Measurements from ENCODE around the gene LIN9. TPM values are rescaled to one million over a fixed set of nuclear protein-coding genes. Genes with fewer than 3 reads are reported as not detected.

Gene LIN9
- total RNA-seq, 6 donors from 2014 or later: 1.00 to 6.2 (median 3.7) TPM

- Histone ChIP-seq H3K27me3 (no peaks in the 10 kb centered on the region), H3K27ac (no peak overlapping the region), H3K4me3 (no peak overlapping the region), H3K36me3 (no peaks in the 10 kb centered on the region), H3K4me1 (peaks cover 0 to 12% (median 4%) of the 10 kb centered on the region in 4 donors), H3K9me3 (no peaks in the 10 kb centered on the region)
- DNase-seq (no peak), ATAC-seq (ENCODE audit: low FRiP score in 2 of 2) (no peak)
- 65 to 72% methylated on average over 3 of the region's 3 CpGs for WGBS, 2 donors
- TF ChIP-seq POLR2A (IDR thresholded peaks at IDR 0.05): no peak
- TF ChIP-seq CTCF (IDR thresholded peaks at IDR 0.05): no peak
- TF ChIP-seq EP300 (IDR thresholded peaks at IDR 0.05): no peak
- no peak for TF ChIP-seq POLR2AphosphoS5 (IDR thresholded peaks at IDR 0.05)
Measured at GRCh38 chr1:226248796-226249195, 60.2 kb downstream of the LIN9 start.

DNA sequence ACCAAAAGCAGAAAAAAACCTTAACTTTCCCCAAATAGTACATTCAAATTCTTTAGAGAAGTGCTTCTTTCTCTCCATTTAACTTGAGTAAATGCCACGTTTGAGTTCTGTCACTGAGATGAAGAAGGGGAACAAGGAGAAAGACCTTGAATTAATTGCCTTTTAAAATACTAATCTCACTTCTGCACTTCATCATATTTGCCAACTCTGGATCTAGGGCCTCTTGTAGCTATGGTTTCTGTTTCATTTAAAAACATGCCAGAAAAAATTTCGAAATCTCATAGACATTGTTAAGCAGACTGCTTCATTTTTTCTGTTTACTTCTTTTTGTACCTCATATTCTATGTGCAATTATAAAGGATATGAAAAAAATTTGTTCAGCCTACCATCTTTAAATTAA lies 60.9 kb downstream of the LIN9 start:
- Histone ChIP-seq H3K27me3 (no peaks in the 10 kb centered on the region), H3K4me3 (no peak overlapping the region), H3K4me1 (peaks cover 0 to 12% (median 4%) of the 10 kb centered on the region in 4 donors), H3K36me3 (no peaks in the 10 kb centered on the region), H3K27ac (peak overlapping the region; percentile 26 to 61 (median 29)), H3K9me3 (no peaks in the 10 kb centered on the region)
- DNase-seq: no peak
- no peak for TF ChIP-seq POLR2AphosphoS5 (IDR thresholded peaks at IDR 0.05)
- TF ChIP-seq EP300 (IDR thresholded peaks at IDR 0.05): no peak
- TF ChIP-seq POLR2A (IDR thresholded peaks at IDR 0.05): no peak
- no peak for TF ChIP-seq CTCF (IDR thresholded peaks at IDR 0.05)
- WGBS, 2 donors: 36 to 40% methylated on average over 2 of the region's 2 CpGs
- peak in 1 of 2 donors; percentile 44 for ATAC-seq (ENCODE audit: low FRiP score in 2 of 2)

- ATAC-seq (ENCODE audit: low FRiP score in 2 of 2): no peak
- TF ChIP-seq POLR2A (IDR thresholded peaks at IDR 0.05): no peak
- TF ChIP-seq EP300 (IDR thresholded peaks at IDR 0.05): no peak
- no peak for TF ChIP-seq POLR2AphosphoS5 (IDR thresholded peaks at IDR 0.05)
- no peak for TF ChIP-seq CTCF (IDR thresholded peaks at IDR 0.05)
- peaks cover 0 to 11% (median 3%) of the 10 kb centered on the region in 4 donors for H3K36me3 ChIP-seq
Measured at GRCh38 chr1:226239421-226239820, 69.5 kb downstream of the LIN9 start.

DNA sequence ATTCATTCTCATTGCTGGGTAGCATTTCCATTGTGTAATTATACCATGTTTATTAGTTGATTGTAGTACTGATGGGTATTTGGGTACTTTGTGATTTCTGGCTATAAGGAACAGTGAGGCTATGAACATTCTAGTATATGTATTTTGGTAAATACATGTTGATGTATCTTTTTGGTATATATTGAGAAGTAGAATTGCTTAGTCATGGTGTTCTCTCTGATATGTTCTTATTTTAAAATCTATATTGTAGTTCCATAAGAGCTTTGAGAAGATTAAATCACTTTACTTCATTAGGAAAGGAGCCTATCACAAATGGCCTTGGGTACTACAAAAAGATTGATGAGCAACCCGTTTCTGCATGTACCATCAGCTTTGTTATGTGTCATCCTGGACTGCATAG lies 72.1 kb downstream of the LIN9 start:
- no peaks in the 10 kb centered on the region for H3K4me1 ChIP-seq
- H3K27me3 ChIP-seq: no peaks in the 10 kb centered on the region
- no peak for ATAC-seq (ENCODE audit: low FRiP score in 2 of 2)
- no peaks in the 10 kb centered on the region for H3K9me3 ChIP-seq
- no peak overlapping the region for H3K4me3 ChIP-seq
- peaks cover 0 to 11% (median 3%) of the 10 kb centered on the region in 4 donors for H3K36me3 ChIP-seq
- no peak for TF ChIP-seq CTCF (IDR thresholded peaks at IDR 0.05)
- no peak for TF ChIP-seq EP300 (IDR thresholded peaks at IDR 0.05)
- no peak for TF ChIP-seq POLR2A (IDR thresholded peaks at IDR 0.05)
- no peak for TF ChIP-seq POLR2AphosphoS5 (IDR thresholded peaks at IDR 0.05)
- WGBS, 2 donors: 87 to 89% methylated on average over 1 of the region's 1 CpG
- DNase-seq: no peak
- H3K27ac ChIP-seq: no peak overlapping the region

More at GRCh38 chr1:226239421-226239820, 69.5 kb downstream of the LIN9 start:
- 96% methylated on average over 3 of the region's 3 CpGs for WGBS, 2 donors
- DNase-seq: no peak
- Histone ChIP-seq H3K4me3 (no peak overlapping the region), H3K27me3 (no peaks in the 10 kb centered on the region), H3K27ac (no peak overlapping the region), H3K4me1 (no peaks in the 10 kb centered on the region), H3K9me3 (no peaks in the 10 kb centered on the region)

DNA sequence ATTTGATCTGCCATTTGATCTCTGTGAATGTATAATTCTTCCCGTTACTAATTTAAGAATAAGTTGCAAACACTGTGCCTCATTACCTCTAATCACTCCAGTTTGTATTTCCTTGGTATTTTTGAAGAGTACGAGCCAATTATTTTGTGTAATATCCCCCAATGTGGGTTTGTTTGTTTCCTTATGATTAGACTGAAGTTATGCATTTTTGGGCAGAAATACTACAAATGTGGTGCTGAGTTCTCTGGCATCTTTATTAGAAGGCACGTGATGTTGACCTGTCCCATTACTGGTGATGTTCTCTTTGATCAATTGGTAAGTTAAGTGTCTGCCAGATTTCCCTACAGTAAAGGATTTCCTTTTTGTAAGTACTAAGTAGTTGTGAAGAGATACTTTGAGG lies 75.2 kb downstream of the LIN9 start:
- Histone ChIP-seq H3K36me3 (peaks cover 0 to 14% (median 3%) of the 10 kb centered on the region in 4 donors), H3K4me1 (no peaks in the 10 kb centered on the region), H3K27ac (no peak overlapping the region), H3K9me3 (no peaks in the 10 kb centered on the region), H3K27me3 (no peaks in the 10 kb centered on the region), H3K4me3 (no peak overlapping the region)
- DNase-seq: no peak
- WGBS, 2 donors: 82 to 88% methylated on average over 3 of the region's 3 CpGs
- ATAC-seq (ENCODE audit: low FRiP score in 2 of 2): no peak
- TF ChIP-seq POLR2A (IDR thresholded peaks at IDR 0.05) (no peak), CTCF (IDR thresholded peaks at IDR 0.05) (no peak), EP300 (IDR thresholded peaks at IDR 0.05) (no peak), POLR2AphosphoS5 (IDR thresholded peaks at IDR 0.05) (no peak)

Data from upper lobe of left lung (tissue), 6 donors.